ENCODE data around the gene ALLC.

GRCh38 chr2:3703236-3703756 lies 45.3 kb downstream of the ALLC start, which contains the start of gene DCDC2C:
- TF ChIP-seq ZNF114 (CRISPR knock-in tag; IDR thresholded peaks at IDR 0.05) (no peak), CTCF (conservative IDR thresholded peaks at IDR 0.05; ENCODE audit: low read depth in 2 of 2) (no peak), EZH2phosphoT487 (IDR thresholded peaks at IDR 0.05; ENCODE audit: unreplicated experiment) (no peak), REST (IDR thresholded peaks at IDR 0.05; ENCODE audit: unreplicated experiment) (no peak), CREB1 (CRISPR knock-in tag; IDR thresholded peaks at IDR 0.05; ENCODE audit: low read depth) (no peak), EZH2 (IDR thresholded peaks at IDR 0.05; ENCODE audit: low read depth, unreplicated experiment) (no peak), POLR2AphosphoS5 (IDR thresholded peaks at IDR 0.05; ENCODE audit: low read depth) (no peak), STAT1 (IDR thresholded peaks at IDR 0.05; ENCODE audit: unreplicated experiment) (no peak)

All from GM23338 (cell line).